Lung (tissue), 12 donors: ENCODE data around the gene F2RL2. TPM values are rescaled to one million over a fixed set of nuclear protein-coding genes. Genes with fewer than 3 reads are reported as not detected.
A peak's percentile ranks its signal among the peaks of the same experiment; 100 is the strongest.

Experiments
- ATAC-seq: fragments of 200-7000 bp; cut with Tn5 transposase; one replicate; pipeline ENCODE4 v1.9.1; 2020; ENCODE audit warnings: moderate number of reproducible peaks; ENCODE audit not compliant: insufficient read depth, low FRiP score
- DNase-seq, 3 donors: peaks; one replicate each; pipeline ENCODE4 v3.0.0-alpha.2; 2013 to 2017
- H3K27ac ChIP-seq, 2 donors: one replicate each; pipeline ENCODE4 v1.5.1; 2013; ENCODE audit warnings: mild to moderate bottlenecking in 2 of 2, moderate library complexity in 2 of 2, control low read depth in 1 of 2, inconsistent platforms in 1 of 2, low read depth in 1 of 2, low read length in 1 of 2
- H3K27me3 ChIP-seq, 3 donors: one replicate each; pipeline ENCODE4 v1.5.1; 2013; ENCODE audit warnings: low read length in 2 of 3; ENCODE audit not compliant: control insufficient read depth in 3 of 3, insufficient read depth in 3 of 3
- H3K36me3 ChIP-seq, 4 donors: one replicate each; pipeline ENCODE4 v1.5.1; 2013; ENCODE audit warnings: low read length in 4 of 4, mild to moderate bottlenecking in 1 of 4, moderate library complexity in 1 of 4; ENCODE audit not compliant: control insufficient read depth in 4 of 4, insufficient read depth in 4 of 4
- H3K4me1 ChIP-seq, 5 donors: one replicate each; pipeline ENCODE4 v1.5.1; 2013; ENCODE audit warnings: low read length in 5 of 5, mild to moderate bottlenecking in 2 of 5, moderate library complexity in 1 of 5; ENCODE audit not compliant: control insufficient read depth in 5 of 5, insufficient read depth in 5 of 5
- H3K4me3 ChIP-seq: one replicate; pipeline ENCODE4 v1.5.1; 2013; ENCODE audit warnings: mild to moderate bottlenecking, control low read depth, moderate library complexity
- H3K9ac ChIP-seq, 2 donors: one replicate each; pipeline ENCODE4 v1.5.1; 2013; ENCODE audit warnings: low read length in 2 of 2, control low read depth in 1 of 2; ENCODE audit not compliant: insufficient read depth in 1 of 2
- H3K9me3 ChIP-seq, 4 donors: one replicate each; pipeline ENCODE4 v1.5.1; 2013; ENCODE audit warnings: low read length in 3 of 4, mild to moderate bottlenecking in 1 of 4, moderate library complexity in 1 of 4; ENCODE audit not compliant: control insufficient read depth in 4 of 4, insufficient read depth in 3 of 4
- WGBS, 2 donors: extraction: QIAGEN DNeasy Blood & Tissue Kit; methylation state at CpG; one replicate each; pipeline ENCODE4 v1.1.7; 2013; 5-methylcytosine and 5-hydroxymethylcytosine counted together
- polyA plus RNA-seq, 2 donors: library from polyadenylated mRNA; stranded (reverse); fragments of 200-250 nt; gene quantifications; one replicate each; pipeline ENCODE4 v1.2.1, GENCODE V29; 2013
- total RNA-seq, 2 donors: library from RNA; depleted of rRNA in 1 of 2; stranded (reverse); fragments of >200 nt in 1 of 2; gene quantifications; one replicate each; pipeline ENCODE4 v1.2.1, GENCODE V29; 2014 to 2021
- TF ChIP-seq, protein P1 (sequence below): IDR thresholded peaks from 2 replicates; pipeline ENCODE4 v1.5.1; 2012; ENCODE audit warnings: mild to moderate bottlenecking; ENCODE audit errors: control extremely low read depth, extremely low read depth
- donor health status: control.
- donor health status: control.
- donor health status: Bipolar disorder and iron deficiency.
- donor health status: healthy.
- donor health status: DM: yes; HTN: yes; CAD: no.

The F2RL2 gene
- total and polyA plus RNA-seq, 4 donors = 0.07 to 0.80 (median 0.33) TPM

DNA sequence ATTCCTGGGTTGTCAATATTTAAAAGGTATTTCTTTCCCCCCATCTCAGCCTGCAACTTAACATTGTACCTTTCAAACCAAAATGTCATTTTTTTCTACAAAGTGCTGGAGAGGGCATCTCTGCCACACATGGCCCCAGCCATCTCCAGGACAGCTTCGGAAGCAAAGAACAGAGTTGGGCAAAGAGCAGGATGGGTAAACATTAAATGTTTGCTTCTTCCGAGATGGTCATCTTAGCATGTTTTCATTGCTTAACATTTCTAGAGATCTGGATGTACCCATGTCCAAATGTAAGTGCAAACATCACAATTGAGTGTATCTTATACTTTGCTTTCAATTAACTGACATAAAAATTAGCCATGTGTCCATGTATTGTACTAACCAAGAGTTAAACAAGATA, 14.3 kb upstream of the F2RL2 start:
- Histone ChIP-seq H3K36me3 (peaks cover 0 to 4% (median 0%) of the 10 kb centered on the region in 4 donors), H3K9ac (no peak overlapping the region), H3K27me3 (no peaks in the 10 kb centered on the region), H3K4me3 (no peak overlapping the region), H3K27ac (no peak overlapping the region), H3K9me3 (no peaks in the 10 kb centered on the region), H3K4me1 (peaks cover 0 to 1% (median 0%) of the 10 kb centered on the region in 5 donors)
- ATAC-seq = no peak
- DNase-seq = no peak
- 83 to 99% methylated on average over 2 of the region's 2 CpGs for WGBS, 2 donors
- TF ChIP-seq, protein P1, sequence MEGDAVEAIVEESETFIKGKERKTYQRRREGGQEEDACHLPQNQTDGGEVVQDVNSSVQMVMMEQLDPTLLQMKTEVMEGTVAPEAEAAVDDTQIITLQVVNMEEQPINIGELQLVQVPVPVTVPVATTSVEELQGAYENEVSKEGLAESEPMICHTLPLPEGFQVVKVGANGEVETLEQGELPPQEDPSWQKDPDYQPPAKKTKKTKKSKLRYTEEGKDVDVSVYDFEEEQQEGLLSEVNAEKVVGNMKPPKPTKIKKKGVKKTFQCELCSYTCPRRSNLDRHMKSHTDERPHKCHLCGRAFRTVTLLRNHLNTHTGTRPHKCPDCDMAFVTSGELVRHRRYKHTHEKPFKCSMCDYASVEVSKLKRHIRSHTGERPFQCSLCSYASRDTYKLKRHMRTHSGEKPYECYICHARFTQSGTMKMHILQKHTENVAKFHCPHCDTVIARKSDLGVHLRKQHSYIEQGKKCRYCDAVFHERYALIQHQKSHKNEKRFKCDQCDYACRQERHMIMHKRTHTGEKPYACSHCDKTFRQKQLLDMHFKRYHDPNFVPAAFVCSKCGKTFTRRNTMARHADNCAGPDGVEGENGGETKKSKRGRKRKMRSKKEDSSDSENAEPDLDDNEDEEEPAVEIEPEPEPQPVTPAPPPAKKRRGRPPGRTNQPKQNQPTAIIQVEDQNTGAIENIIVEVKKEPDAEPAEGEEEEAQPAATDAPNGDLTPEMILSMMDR = no peak

DNA sequence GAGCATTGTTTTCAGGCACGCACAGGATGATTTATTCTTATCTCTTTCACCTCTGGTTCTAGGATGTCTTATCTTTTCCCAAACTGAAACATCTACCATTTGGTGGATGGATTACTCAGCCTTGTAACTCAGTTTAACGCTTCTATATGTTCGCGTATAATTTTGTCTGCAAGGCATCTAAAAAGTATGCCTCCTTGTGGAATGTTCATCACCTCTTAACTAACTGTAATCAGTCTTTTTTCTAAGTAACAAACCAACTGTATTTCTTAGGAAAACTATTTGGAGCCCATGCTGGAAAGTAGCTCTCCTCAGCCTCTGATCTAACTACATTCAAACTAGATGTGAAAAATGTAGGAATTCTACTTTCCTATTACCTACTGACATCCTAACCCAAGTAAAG, 11.5 kb upstream of the F2RL2 start:
- Histone ChIP-seq H3K27ac (no peak overlapping the region), H3K9me3 (no peaks in the 10 kb centered on the region), H3K36me3 (no peaks in the 10 kb centered on the region), H3K4me1 (peaks cover 0 to 1% (median 0%) of the 10 kb centered on the region in 5 donors), H3K9ac (no peak overlapping the region), H3K4me3 (no peak overlapping the region), H3K27me3 (no peaks in the 10 kb centered on the region)
- DNase-seq = no peak
- ATAC-seq = no peak
- 66 to 98% methylated on average over 4 of the region's 4 CpGs for WGBS, 2 donors
- TF ChIP-seq, protein P1 = no peak

DNA sequence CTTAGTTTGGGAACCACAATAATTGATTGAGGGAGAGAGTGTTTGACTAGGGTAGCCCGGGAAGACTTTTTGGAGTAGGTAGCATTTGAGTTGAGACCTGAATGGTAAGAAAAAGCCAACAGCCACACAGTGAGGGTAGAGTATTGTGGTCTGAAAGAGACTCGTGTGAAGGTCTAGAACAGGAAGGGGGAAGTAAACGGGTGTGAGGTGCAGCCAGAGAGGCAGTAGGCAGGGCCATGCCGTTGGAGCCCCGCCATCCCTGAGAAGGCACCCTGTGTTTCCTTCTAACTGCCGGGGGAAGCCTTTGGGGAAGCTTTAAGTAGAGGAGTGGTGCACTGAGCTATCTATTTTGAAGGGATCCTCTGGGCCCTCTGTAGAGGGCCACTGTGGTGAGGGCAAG, 3.5 kb upstream of the F2RL2 start:
- no peaks in the 10 kb centered on the region for H3K27me3 ChIP-seq
- TF ChIP-seq, protein P1 = no peak
- H3K36me3 ChIP-seq = no peaks in the 10 kb centered on the region
- ATAC-seq = no peak
- no peak overlapping the region for H3K4me3 ChIP-seq
- H3K9me3 ChIP-seq = no peaks in the 10 kb centered on the region
- WGBS, 2 donors = 25 to 53% methylated on average over 6 of the region's 6 CpGs
- H3K27ac ChIP-seq = no peak overlapping the region
- H3K9ac ChIP-seq = no peak overlapping the region
- H3K4me1 ChIP-seq = peaks cover 0 to 5% (median 0%) of the 10 kb centered on the region in 5 donors
- no peak for DNase-seq

DNA sequence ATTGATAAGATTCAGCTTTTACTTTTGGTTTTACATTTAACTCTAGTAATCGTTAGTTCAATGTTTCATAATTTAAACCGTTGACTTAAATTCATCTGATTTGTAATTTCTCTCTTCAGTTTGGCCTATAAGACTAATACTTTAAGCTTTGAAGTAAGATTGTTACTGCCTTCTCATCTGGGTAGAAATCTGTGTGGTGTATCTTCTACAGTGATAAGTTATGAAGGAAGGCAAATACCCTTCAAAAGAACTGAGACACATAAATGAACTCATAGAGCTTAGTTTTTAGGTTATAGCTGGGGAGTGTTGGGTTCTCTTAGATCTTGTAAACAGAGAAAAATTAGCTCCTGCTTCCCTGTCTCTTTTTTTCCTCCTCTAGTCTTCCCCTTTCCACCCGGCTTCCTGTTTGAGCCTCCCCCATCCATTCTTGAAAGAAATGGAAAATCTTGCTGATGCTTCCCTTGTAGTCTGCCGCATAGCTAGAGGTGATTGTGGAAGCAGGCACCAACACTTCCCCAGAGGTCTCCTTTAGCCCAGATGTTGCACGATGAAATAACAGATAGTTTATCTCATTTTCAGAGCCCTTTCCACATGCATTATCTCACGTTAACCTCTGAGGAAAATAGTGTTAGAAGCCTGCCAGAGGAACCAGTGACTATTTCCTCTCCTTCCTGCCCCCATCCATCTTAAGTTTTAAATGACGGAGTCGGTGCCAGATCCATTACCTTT, 2.0 kb upstream of the F2RL2 start:
- no peaks in the 10 kb centered on the region for H3K9me3 ChIP-seq
- ATAC-seq (no peak), DNase-seq (peak in 2 of 3 donors; percentile 12 to 24)
- TF ChIP-seq, protein P1 = no peak
- H3K4me1 ChIP-seq = peaks cover 0 to 5% (median 0%) of the 10 kb centered on the region in 5 donors
- no peak overlapping the region for H3K4me3 ChIP-seq
- H3K27me3 ChIP-seq = no peaks in the 10 kb centered on the region
- H3K36me3 ChIP-seq = no peaks in the 10 kb centered on the region
- no peak overlapping the region for H3K9ac ChIP-seq
- 27 to 43% methylated on average over 8 of the region's 8 CpGs for WGBS, 2 donors
- H3K27ac ChIP-seq = no peak overlapping the region
